Astrocyte (in vitro differentiated cells and primary cell): ENCODE data around the gene DDX1. TPM values are rescaled to one million over a fixed set of nuclear protein-coding genes. Genes with fewer than 3 reads are reported as not detected.

Experiments used
- DNase-seq: peaks from one replicate; pipeline ENCODE4 v3.0.0-alpha.2; 2010; ENCODE audit warnings: low read depth
- FAIRE-seq: peaks from 2 replicates; lab custom pipeline; 2011; peaks lifted over from hg19 to GRCh38; lab: Jason Lieb, UNC
- H2AFZ ChIP-seq: 2 replicates; pipeline ENCODE4 v1.6.0; 2012; ENCODE audit warnings: low read depth, low read length, inconsistent platforms
- H3K27ac ChIP-seq: 2 replicates; pipeline ENCODE4 v1.5.1; 2011; ENCODE audit warnings: low read depth, low read length, inconsistent platforms
- H3K27me3 ChIP-seq: 2 replicates; pipeline ENCODE4 v1.6.0; 2011; ENCODE audit warnings: low read length, inconsistent platforms; ENCODE audit not compliant: insufficient read depth
- H3K36me3 ChIP-seq: 2 replicates; pipeline ENCODE4 v1.5.1; 2011; ENCODE audit warnings: low read length, inconsistent platforms; ENCODE audit not compliant: insufficient read depth
- H3K4me1 ChIP-seq: 2 replicates; pipeline ENCODE4 v1.5.1; 2011; ENCODE audit warnings: low read length, inconsistent platforms; ENCODE audit not compliant: insufficient read depth
- H3K4me2 ChIP-seq: 2 replicates; pipeline ENCODE4 v1.6.0; 2012; ENCODE audit warnings: low read length, inconsistent platforms
- H3K4me3 ChIP-seq: 2 replicates; pipeline ENCODE4 v1.5.1; 2011; ENCODE audit warnings: low read depth, mild to moderate bottlenecking, low read length, inconsistent platforms; ENCODE audit not compliant: insufficient read depth
- H3K79me2 ChIP-seq: 2 replicates; pipeline ENCODE4 v1.6.0; 2012; ENCODE audit warnings: mild to moderate bottlenecking, low read length, inconsistent platforms; ENCODE audit not compliant: insufficient read depth
- H3K9ac ChIP-seq: 2 replicates; pipeline ENCODE4 v1.6.0; 2012; ENCODE audit warnings: mild to moderate bottlenecking, low read length, inconsistent platforms
- H3K9me3 ChIP-seq: 2 replicates; pipeline ENCODE4 v1.5.1; 2012; ENCODE audit warnings: low read depth, mild to moderate bottlenecking, low read length, inconsistent platforms; ENCODE audit not compliant: insufficient read depth
- H4K20me1 ChIP-seq: 2 replicates; pipeline ENCODE4 v1.6.0; 2012; ENCODE audit warnings: low read length, inconsistent platforms; ENCODE audit not compliant: insufficient read depth
- H3K27ac Mint-ChIP-seq: one replicate; pipeline ENCODE4 v1.8.0; 2021; ENCODE audit warnings: mild to moderate bottlenecking, mixed read lengths; ENCODE audit not compliant: unreplicated experiment
- H3K27me3 Mint-ChIP-seq: one replicate; pipeline ENCODE4 v1.8.0; 2021; ENCODE audit warnings: low read depth, mixed read lengths; ENCODE audit not compliant: unreplicated experiment
- H3K36me3 Mint-ChIP-seq: one replicate; pipeline ENCODE4 v1.8.0; 2021; ENCODE audit warnings: low read depth, mixed read lengths; ENCODE audit not compliant: unreplicated experiment
- H3K4me1 Mint-ChIP-seq: one replicate; pipeline ENCODE4 v1.8.0; 2021; ENCODE audit warnings: low read depth, mixed read lengths; ENCODE audit not compliant: unreplicated experiment
- H3K4me3 Mint-ChIP-seq: one replicate; pipeline ENCODE4 v1.8.0; 2021; ENCODE audit warnings: mild to moderate bottlenecking, moderate library complexity, mixed read lengths; ENCODE audit not compliant: unreplicated experiment
- H3K9me3 Mint-ChIP-seq: one replicate; pipeline ENCODE4 v1.8.0; 2021; ENCODE audit warnings: mild to moderate bottlenecking, mixed read lengths; ENCODE audit not compliant: unreplicated experiment
- CTCF ChIP-seq: IDR thresholded peaks from 2 replicates; pipeline ENCODE4 v1.5.1; 2011; ENCODE audit warnings: low read depth, mild to moderate bottlenecking, inconsistent platforms, low read length, moderate library complexity; ENCODE audit not compliant: insufficient read depth
- EZH2 ChIP-seq: IDR thresholded peaks from 2 replicates; pipeline ENCODE4 v1.6.1; 2012; ENCODE audit warnings: mild to moderate bottlenecking, low read length, inconsistent platforms; ENCODE audit not compliant: insufficient read depth
- total RNA-seq: library from RNA; stranded (reverse); gene quantifications from 2 replicates; pipeline ENCODE4 v1.2.1, GENCODE V29; 2021

The DDX1 gene
- total RNA-seq, 1 donor from 2014 or later, result 146 TPM

GRCh38 chr2:15616429-15616828, 24.8 kb downstream of the DDX1 start:
- H3K36me3 ChIP-seq, result peaks cover 39% of the 10 kb centered on the region
- no peak for DNase-seq

GRCh38 chr2:15616850-15617777, 25.4 kb downstream of the DDX1 start:
- Histone ChIP-seq H3K9me3 (no peaks in the 10 kb centered on the region), H3K27me3 (no peaks in the 10 kb centered on the region), H3K4me2 (no peak overlapping the region), H3K79me2 (no peaks in the 10 kb centered on the region), H3K36me3 (peaks cover 43% of the 10 kb centered on the region), H3K9ac (no peak overlapping the region), H3K27ac (no peak overlapping the region), H3K4me1 (no peaks in the 10 kb centered on the region), H3K4me3 (no peak overlapping the region), H4K20me1 (peaks cover 9% of the 10 kb centered on the region), H2AFZ (no peak overlapping the region)
- Mint-ChIP-seq H3K27me3 (no peaks in the 10 kb centered on the region), H3K9me3 (no peaks in the 10 kb centered on the region), H3K4me1 (no peaks in the 10 kb centered on the region), H3K27ac (no peak overlapping the region), H3K36me3 (peaks cover 8% of the 10 kb centered on the region), H3K4me3 (no peak overlapping the region)
- no peak for FAIRE-seq
- DNase-seq, result no peak
- TF ChIP-seq EZH2, result no peak
- TF ChIP-seq CTCF, result no peak

More at GRCh38 chr2:15616429-15616828, 24.8 kb downstream of the DDX1 start:
- no peaks in the 10 kb centered on the region for H3K27me3 Mint-ChIP-seq
- Histone ChIP-seq H3K27me3 (no peaks in the 10 kb centered on the region), H4K20me1 (peaks cover 9% of the 10 kb centered on the region), H3K4me1 (no peaks in the 10 kb centered on the region), H3K4me3 (no peak overlapping the region), H3K27ac (no peak overlapping the region), H3K79me2 (no peaks in the 10 kb centered on the region), H3K9ac (no peak overlapping the region), H2AFZ (no peak overlapping the region), H3K4me2 (no peak overlapping the region), H3K9me3 (no peaks in the 10 kb centered on the region)
- H3K4me1 Mint-ChIP-seq, result no peaks in the 10 kb centered on the region
- H3K27ac Mint-ChIP-seq, result no peak overlapping the region
- TF ChIP-seq CTCF (no peak), EZH2 (no peak)
- H3K9me3 Mint-ChIP-seq, result no peaks in the 10 kb centered on the region
- no peak overlapping the region for H3K4me3 Mint-ChIP-seq
- H3K36me3 Mint-ChIP-seq, result peaks cover 8% of the 10 kb centered on the region
- FAIRE-seq, result no peak
